HepG2 (cell line): Measurements from ENCODE around the gene SF3B6. TPM values are rescaled to one million over a fixed set of nuclear protein-coding genes. Genes with fewer than 3 reads are reported as not detected.

Experiments
- CCAR2 ChIP-seq: fragments of 200-400 bp; formaldehyde crosslinking; optimal IDR thresholded peaks from 2 replicates; pipeline ENCODE3; 2018; ENCODE audit warnings: low read depth, mild to moderate bottlenecking, low read length, moderate library complexity
- ERF ChIP-seq: IDR thresholded peaks from 2 replicates; pipeline ENCODE4 v1.6.1; 2018; ENCODE audit warnings: missing biosample characterization, missing genetic modification reagents
- HOXA3 ChIP-seq: sonication (generic); formaldehyde crosslinking; IDR thresholded peaks from 2 replicates; pipeline ENCODE4 v1.5.0; 2020; ENCODE audit warnings: missing genetic modification reagents
- HOXA7 ChIP-seq: sonication (generic); formaldehyde crosslinking; IDR thresholded peaks from 2 replicates; pipeline ENCODE4 v1.8.1; 2022; ENCODE audit warnings: mild to moderate bottlenecking, missing genetic modification reagents, moderate library complexity
- NR1H2 ChIP-seq: sonication (generic); formaldehyde crosslinking; IDR thresholded peaks from 2 replicates; pipeline ENCODE4 v1.8.1; 2022; ENCODE audit warnings: low read depth, missing genetic modification reagents, borderline replicate concordance
- RAD21 ChIP-seq: fragments of 450-650 bp; formaldehyde crosslinking; IDR thresholded peaks from 2 replicates; pipeline ENCODE4 v1.5.0; 2020; ENCODE audit warnings: mild to moderate bottlenecking
- RBFOX2 ChIP-seq: fragments of 200-400 bp; formaldehyde crosslinking; IDR thresholded peaks from 2 replicates; pipeline ENCODE4 v1.6.1; 2017; ENCODE audit warnings: low read depth, mild to moderate bottlenecking, low read length
- SOX5 ChIP-seq: IDR thresholded peaks from 2 replicates; pipeline ENCODE4 v1.6.1; 2016; ENCODE audit warnings: borderline replicate concordance
- TAF15 ChIP-seq: fragments of 200-400 bp; formaldehyde crosslinking; IDR thresholded peaks from one replicate; pipeline ENCODE4 v1.6.1; 2018; ENCODE audit warnings: mild to moderate bottlenecking, low read depth, low read length; ENCODE audit not compliant: poor library complexity, severe bottlenecking
- ZFP90 ChIP-seq: sonication (generic); formaldehyde crosslinking; IDR thresholded peaks from 2 replicates; pipeline ENCODE4 v1.8.0; 2022; ENCODE audit warnings: missing genetic modification reagents, mild to moderate bottlenecking, inconsistent platforms, borderline replicate concordance
- ZFY ChIP-seq: sonication (generic); formaldehyde crosslinking; IDR thresholded peaks from 2 replicates; pipeline ENCODE4 v1.4.0; 2020; ENCODE audit warnings: missing genetic modification reagents
- ZFYVE20 ChIP-seq: sonication (generic); formaldehyde crosslinking; IDR thresholded peaks from 2 replicates; pipeline ENCODE4 v1.8.0; 2023; ENCODE audit warnings: low read depth, mild to moderate bottlenecking, moderate library complexity, missing genetic modification reagents, borderline replicate concordance
- ZNF317 ChIP-seq: sonication (generic); formaldehyde crosslinking; IDR thresholded peaks from 2 replicates; pipeline ENCODE4 v1.5.0; 2020; ENCODE audit warnings: mild to moderate bottlenecking, missing genetic modification reagents
- ZNF33A ChIP-seq: sonication (generic); formaldehyde crosslinking; IDR thresholded peaks from 2 replicates; pipeline ENCODE4 v1.5.1; 2020; ENCODE audit warnings: missing genetic modification reagents, mild to moderate bottlenecking, moderate library complexity, borderline replicate concordance
- ZNF430 ChIP-seq: sonication (generic); formaldehyde crosslinking; IDR thresholded peaks from 2 replicates; pipeline ENCODE4 v1.9.0; 2021; ENCODE audit warnings: mild to moderate bottlenecking, missing genetic modification reagents
- ZNF558 ChIP-seq: sonication (generic); formaldehyde crosslinking; IDR thresholded peaks from 2 replicates; pipeline ENCODE4 v1.9.0; 2022; ENCODE audit warnings: mild to moderate bottlenecking, missing genetic modification reagents, borderline replicate concordance
- ZNF570 ChIP-seq: sonication (generic); formaldehyde crosslinking; IDR thresholded peaks from 2 replicates; pipeline ENCODE4 v1.4.0; 2020; ENCODE audit warnings: mild to moderate bottlenecking, missing genetic modification reagents, borderline replicate concordance
- ZNF605 ChIP-seq: sonication (generic); formaldehyde crosslinking; IDR thresholded peaks from 2 replicates; pipeline ENCODE4 v1.8.0; 2022; ENCODE audit warnings: mild to moderate bottlenecking, missing genetic modification reagents
- ZNF746 ChIP-seq: sonication (generic); formaldehyde crosslinking; IDR thresholded peaks from 2 replicates; pipeline ENCODE4 v1.8.0; 2022; ENCODE audit warnings: mild to moderate bottlenecking, missing genetic modification reagents
- polyA plus RNA-seq, 8 experiments: library from polyadenylated mRNA; depleted of rRNA in 3 of 8; stranded (reverse) in 7 of 8; unstranded in 1 of 8; fragments of >200 nt; fragmentation: Illumina TruSeq in 4 of 8; extraction: Trizol in 4 of 8; gene quantifications; 2 replicates each; pipeline versions ENCODE4 v1.2.1 to v1.2.3, GENCODE V29; 2011 to 2016; ENCODE audit warnings: low read depth in 4 of 8, missing spikeins in 1 of 8, mixed read lengths in 1 of 8; ENCODE audit not compliant: insufficient read depth in 1 of 8
- total RNA-seq, 5 experiments: library from RNA; depleted of rRNA; stranded (reverse); fragments of >200 nt; fragmentation: Illumina TruSeq; extraction: Trizol; gene quantifications; 2 replicates each; pipeline ENCODE4 v1.2.3, GENCODE V29; 2016; ENCODE audit warnings: low read depth in 1 of 5
- TF ChIP-seq, protein P1 (sequence below): sonication (generic); formaldehyde crosslinking; IDR thresholded peaks from 2 replicates; pipeline ENCODE4 v1.4.0; 2020; ENCODE audit warnings: missing genetic modification reagents, borderline replicate concordance
- TF ChIP-seq, protein P2 (sequence below): sonication (generic); formaldehyde crosslinking; IDR thresholded peaks from 2 replicates; pipeline ENCODE4 v1.8.0; 2023; ENCODE audit warnings: mild to moderate bottlenecking, missing genetic modification reagents
- TF ChIP-seq, protein P3 (sequence below): sonication (generic); formaldehyde crosslinking; IDR thresholded peaks from 2 replicates; pipeline ENCODE4 v1.5.1; 2020; ENCODE audit warnings: missing genetic modification reagents, mild to moderate bottlenecking, borderline replicate concordance

SF3B6 gene
- total and polyA plus RNA-seq, 2 of the 13 experiments (the other 11 are each of a cell fraction or from before 2014, with no cell fraction given): 177 to 182 TPM

DNA sequence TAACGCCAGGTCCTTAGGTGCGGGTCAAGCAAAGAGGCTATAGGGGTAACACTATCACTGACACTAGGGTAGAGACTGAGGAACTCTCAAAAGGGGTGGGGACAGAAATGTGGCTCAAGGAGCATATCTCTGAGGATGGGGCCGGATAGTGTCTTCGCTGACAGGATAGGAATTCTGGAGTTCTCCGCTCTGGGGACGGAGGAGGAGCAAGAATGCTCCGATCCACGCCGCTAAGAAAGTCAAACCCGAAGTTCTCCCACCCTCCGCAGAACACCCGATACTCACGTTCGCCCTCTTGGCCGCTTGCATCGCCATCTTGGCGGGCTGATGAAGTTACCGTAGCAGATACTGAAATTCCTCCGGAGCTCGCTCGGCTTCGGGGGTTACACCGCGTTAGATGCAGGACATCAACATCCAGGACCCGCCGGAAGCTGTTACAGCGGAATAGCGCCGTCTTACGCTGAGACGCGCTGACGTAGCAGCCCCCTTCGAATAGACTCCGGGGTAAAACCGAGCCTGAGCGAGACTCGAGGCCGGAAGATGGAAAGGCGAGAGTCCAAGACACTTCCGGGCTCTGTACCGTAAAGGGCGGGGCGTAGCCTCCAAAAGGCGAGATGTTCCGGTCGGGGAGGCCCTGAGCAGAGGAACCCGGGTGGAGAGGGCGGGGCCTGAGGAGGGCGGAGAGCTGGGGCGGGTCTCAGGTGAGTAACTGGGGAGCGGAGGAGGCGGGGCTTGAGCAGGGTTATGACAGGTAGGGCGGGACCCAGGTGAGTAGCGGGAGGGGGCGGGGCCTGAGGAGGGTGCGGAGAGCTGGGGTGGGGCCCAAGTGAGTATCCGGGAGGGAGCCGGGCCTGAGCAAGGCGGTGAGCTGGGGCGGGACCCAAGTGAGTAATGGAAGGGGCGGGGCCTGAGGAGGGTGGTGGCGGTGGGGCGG, at the start of gene SF3B6 (continued):
- TF ChIP-seq, protein P1, sequence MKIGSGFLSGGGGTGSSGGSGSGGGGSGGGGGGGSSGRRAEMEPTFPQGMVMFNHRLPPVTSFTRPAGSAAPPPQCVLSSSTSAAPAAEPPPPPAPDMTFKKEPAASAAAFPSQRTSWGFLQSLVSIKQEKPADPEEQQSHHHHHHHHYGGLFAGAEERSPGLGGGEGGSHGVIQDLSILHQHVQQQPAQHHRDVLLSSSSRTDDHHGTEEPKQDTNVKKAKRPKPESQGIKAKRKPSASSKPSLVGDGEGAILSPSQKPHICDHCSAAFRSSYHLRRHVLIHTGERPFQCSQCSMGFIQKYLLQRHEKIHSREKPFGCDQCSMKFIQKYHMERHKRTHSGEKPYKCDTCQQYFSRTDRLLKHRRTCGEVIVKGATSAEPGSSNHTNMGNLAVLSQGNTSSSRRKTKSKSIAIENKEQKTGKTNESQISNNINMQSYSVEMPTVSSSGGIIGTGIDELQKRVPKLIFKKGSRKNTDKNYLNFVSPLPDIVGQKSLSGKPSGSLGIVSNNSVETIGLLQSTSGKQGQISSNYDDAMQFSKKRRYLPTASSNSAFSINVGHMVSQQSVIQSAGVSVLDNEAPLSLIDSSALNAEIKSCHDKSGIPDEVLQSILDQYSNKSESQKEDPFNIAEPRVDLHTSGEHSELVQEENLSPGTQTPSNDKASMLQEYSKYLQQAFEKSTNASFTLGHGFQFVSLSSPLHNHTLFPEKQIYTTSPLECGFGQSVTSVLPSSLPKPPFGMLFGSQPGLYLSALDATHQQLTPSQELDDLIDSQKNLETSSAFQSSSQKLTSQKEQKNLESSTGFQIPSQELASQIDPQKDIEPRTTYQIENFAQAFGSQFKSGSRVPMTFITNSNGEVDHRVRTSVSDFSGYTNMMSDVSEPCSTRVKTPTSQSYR: peak; percentile 65
- TF ChIP-seq ZNF570 (CRISPR knock-in tag): no peak
- TF ChIP-seq SOX5 (CRISPR knock-in tag): peak; percentile 79; the same call in 1 of the 2 replicates
- TF ChIP-seq ZNF33A: no peak
- no peak; the same call in 1 of the 2 replicates for TF ChIP-seq ZNF558 (CRISPR knock-in tag)
- TF ChIP-seq ZNF317: no peak; the same call in 1 of the 2 replicates
- TF ChIP-seq HOXA3: peak; percentile 99
- TF ChIP-seq ERF: peak; percentile 99
- TF ChIP-seq ZFP90 (CRISPR knock-in tag): peak; percentile 97
- TF ChIP-seq ZFY (CRISPR knock-in tag): peak; percentile 72
- TF ChIP-seq ZNF746 (CRISPR knock-in tag): no peak
- peak; percentile 97 for TF ChIP-seq ZNF605
- no peak for TF ChIP-seq HOXA7 (CRISPR knock-in tag)
- TF ChIP-seq CCAR2: peak; percentile 99
- peak; percentile 53 for TF ChIP-seq RBFOX2
- TF ChIP-seq NR1H2 (CRISPR knock-in tag): no peak
- no peak for TF ChIP-seq TAF15
- 0 out of 2 replicates have a peak, but pooled peaks have one; percentile 34 for TF ChIP-seq ZFYVE20 (CRISPR knock-in tag)
- TF ChIP-seq, protein P2, sequence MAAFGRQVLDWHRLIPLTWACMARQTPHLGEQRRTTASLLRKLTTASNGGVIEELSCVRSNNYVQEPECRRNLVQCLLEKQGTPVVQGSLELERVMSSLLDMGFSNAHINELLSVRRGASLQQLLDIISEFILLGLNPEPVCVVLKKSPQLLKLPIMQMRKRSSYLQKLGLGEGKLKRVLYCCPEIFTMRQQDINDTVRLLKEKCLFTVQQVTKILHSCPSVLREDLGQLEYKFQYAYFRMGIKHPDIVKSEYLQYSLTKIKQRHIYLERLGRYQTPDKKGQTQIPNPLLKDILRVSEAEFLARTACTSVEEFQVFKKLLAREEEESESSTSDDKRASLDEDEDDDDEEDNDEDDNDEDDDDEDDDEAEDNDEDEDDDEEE: peak; percentile 62; the same call in 1 of the 2 replicates
- TF ChIP-seq RAD21: peak; percentile 55
- TF ChIP-seq ZNF430 (CRISPR knock-in tag): peak; percentile 82
- TF ChIP-seq, protein P3, sequence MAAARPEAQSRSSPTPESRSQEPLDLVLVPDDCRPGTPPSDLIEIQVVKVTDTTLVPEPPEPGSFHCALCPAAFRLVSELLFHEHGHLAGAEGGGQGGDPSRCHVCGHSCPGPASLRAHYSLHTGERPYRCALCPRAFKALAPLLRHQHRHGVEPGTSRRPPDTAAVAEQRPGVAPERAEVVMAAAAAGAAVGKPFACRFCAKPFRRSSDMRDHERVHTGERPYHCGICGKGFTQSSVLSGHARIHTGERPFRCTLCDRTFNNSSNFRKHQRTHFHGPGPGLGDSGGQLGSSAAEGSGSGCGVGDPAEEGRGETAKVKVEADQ (CRISPR knock-in tag): peak; percentile 82; the same call in 1 of the 2 replicates
